Neural progenitor cell (in vitro differentiated cells): ENCODE measurements around the gene DBH. TPM values are rescaled to one million over a fixed set of nuclear protein-coding genes. Genes with fewer than 3 reads are reported as not detected.

ENCODE experiments used
- DNase-seq: peaks from one replicate; pipeline ENCODE4 v3.0.0-alpha.2; 2016; ENCODE audit warnings: low spot score
- H2AFZ ChIP-seq: fragments of 200-600 bp; sonication (generic); replicated peaks from 2 replicates; pipeline ENCODE4 v1.6.1; 2016; ENCODE audit warnings: antibody characterized with exemption
- H3F3A ChIP-seq: fragments of 200-600 bp; sonication (generic); 2 replicates; pipeline ENCODE4 v1.6.1; 2016; ENCODE audit warnings: antibody characterized with exemption, low read depth
- H3K27ac ChIP-seq: fragments of 200-600 bp; sonication (generic); 2 replicates; pipeline ENCODE4 v1.5.1; 2016; ENCODE audit warnings: mild to moderate bottlenecking
- H3K27me3 ChIP-seq: fragments of 200-600 bp; sonication (generic); 2 replicates; pipeline ENCODE4 v1.6.1; 2016; ENCODE audit warnings: mild to moderate bottlenecking, moderate library complexity
- H3K36me3 ChIP-seq: fragments of 200-600 bp; sonication (generic); 2 replicates; pipeline ENCODE4 v1.5.1; 2016
- H3K4me1 ChIP-seq: fragments of 200-600 bp; sonication (generic); 2 replicates; pipeline ENCODE4 v1.6.1; 2016; ENCODE audit warnings: mixed run types
- H3K4me2 ChIP-seq: fragments of 200-600 bp; sonication (generic); 2 replicates; pipeline ENCODE4 v1.6.1; 2016
- H3K4me3 ChIP-seq: fragments of 200-600 bp; sonication (generic); 2 replicates; pipeline ENCODE4 v1.5.1; 2016
- H3K79me2 ChIP-seq: fragments of 200-600 bp; sonication (generic); 2 replicates; pipeline ENCODE4 v1.6.1; 2016; ENCODE audit warnings: low read depth
- H3K9ac ChIP-seq: fragments of 200-600 bp; sonication (generic); 2 replicates; pipeline ENCODE4 v1.6.1; 2016
- H3K9me3 ChIP-seq: fragments of 200-600 bp; sonication (generic); 2 replicates; pipeline ENCODE4 v1.5.1; 2016; ENCODE audit warnings: low read depth
- H4K20me1 ChIP-seq: fragments of 200-600 bp; sonication (generic); 2 replicates; pipeline ENCODE4 v1.6.1; 2016; ENCODE audit warnings: low read depth
- H3K27ac Mint-ChIP-seq: 3 replicates; pipeline ENCODE4 v1.8.0; 2021; ENCODE audit warnings: mixed read lengths
- H3K27me3 Mint-ChIP-seq: 2 replicates; pipeline ENCODE4 v1.8.0; 2022; ENCODE audit warnings: low read depth, mild to moderate bottlenecking, inconsistent platforms, moderate library complexity, mixed read lengths; ENCODE audit not compliant: insufficient read depth
- H3K36me3 Mint-ChIP-seq: 3 replicates; pipeline ENCODE4 v1.8.0; 2021; ENCODE audit warnings: mixed read lengths
- H3K4me1 Mint-ChIP-seq: 3 replicates; pipeline ENCODE4 v1.8.0; 2021; ENCODE audit warnings: mixed read lengths
- H3K4me3 Mint-ChIP-seq: 3 replicates; pipeline ENCODE4 v1.8.0; 2021; ENCODE audit warnings: mild to moderate bottlenecking, moderate library complexity, mixed read lengths
- H3K9me3 Mint-ChIP-seq: 3 replicates; pipeline ENCODE4 v1.8.0; 2020; ENCODE audit warnings: mixed read lengths
- CTCF ChIP-seq: fragments of 200-600 bp; sonication (generic); IDR thresholded peaks from 2 replicates; pipeline ENCODE4 v1.5.1; 2017; ENCODE audit warnings: antibody characterized with exemption, mild to moderate bottlenecking
- EZH2 ChIP-seq: fragments of 200-600 bp; sonication (generic); IDR thresholded peaks from 2 replicates; pipeline ENCODE4 v1.6.1; 2017; ENCODE audit warnings: antibody characterized with exemption, mild to moderate bottlenecking, moderate library complexity
- EZH2phosphoT487 ChIP-seq: fragments of 200-600 bp; sonication (generic); IDR thresholded peaks from 2 replicates; pipeline ENCODE4 v1.6.1; 2017; ENCODE audit warnings: antibody characterized with exemption
- total RNA-seq: library from RNA; depleted of rRNA; stranded (reverse); fragments of >200 nt; gene quantifications from 2 replicates; pipeline ENCODE4 v1.2.3, GENCODE V29; 2015; ENCODE audit warnings: low replicate concordance

Gene DBH
- total RNA-seq, 1 donor from 2014 or later = not detected

- no peaks in the 10 kb centered on the region for H4K20me1 ChIP-seq
- TF ChIP-seq EZH2 (no peak), CTCF (no peak), EZH2phosphoT487 (no peak)
- peaks cover 8% of the 10 kb centered on the region for H3F3A ChIP-seq
- peaks cover 13% of the 10 kb centered on the region for H3K4me1 ChIP-seq
- H3K27me3 Mint-ChIP-seq = peaks cover 22% of the 10 kb centered on the region
- H3K36me3 Mint-ChIP-seq = no peaks in the 10 kb centered on the region
- H3K4me1 Mint-ChIP-seq = peaks cover 18% of the 10 kb centered on the region
- H3K27ac Mint-ChIP-seq = no peak overlapping the region
- no peaks in the 10 kb centered on the region for H3K9me3 Mint-ChIP-seq
- no peak overlapping the region for H3K27ac ChIP-seq
- H3K27me3 ChIP-seq = peaks cover 38% of the 10 kb centered on the region
- no peak for DNase-seq
- H3K36me3 ChIP-seq = no peaks in the 10 kb centered on the region
- no peak overlapping the region for H2AFZ ChIP-seq
- H3K4me3 ChIP-seq = no peak overlapping the region
- no peaks in the 10 kb centered on the region for H3K9me3 ChIP-seq
- H3K9ac ChIP-seq = no peak overlapping the region
- H3K4me2 ChIP-seq = no peak overlapping the region
- H3K79me2 ChIP-seq = no peaks in the 10 kb centered on the region
- H3K4me3 Mint-ChIP-seq = no peak overlapping the region
Observed at GRCh38 chr9:133661846-133662540, 25.8 kb downstream of the DBH start.

DNA sequence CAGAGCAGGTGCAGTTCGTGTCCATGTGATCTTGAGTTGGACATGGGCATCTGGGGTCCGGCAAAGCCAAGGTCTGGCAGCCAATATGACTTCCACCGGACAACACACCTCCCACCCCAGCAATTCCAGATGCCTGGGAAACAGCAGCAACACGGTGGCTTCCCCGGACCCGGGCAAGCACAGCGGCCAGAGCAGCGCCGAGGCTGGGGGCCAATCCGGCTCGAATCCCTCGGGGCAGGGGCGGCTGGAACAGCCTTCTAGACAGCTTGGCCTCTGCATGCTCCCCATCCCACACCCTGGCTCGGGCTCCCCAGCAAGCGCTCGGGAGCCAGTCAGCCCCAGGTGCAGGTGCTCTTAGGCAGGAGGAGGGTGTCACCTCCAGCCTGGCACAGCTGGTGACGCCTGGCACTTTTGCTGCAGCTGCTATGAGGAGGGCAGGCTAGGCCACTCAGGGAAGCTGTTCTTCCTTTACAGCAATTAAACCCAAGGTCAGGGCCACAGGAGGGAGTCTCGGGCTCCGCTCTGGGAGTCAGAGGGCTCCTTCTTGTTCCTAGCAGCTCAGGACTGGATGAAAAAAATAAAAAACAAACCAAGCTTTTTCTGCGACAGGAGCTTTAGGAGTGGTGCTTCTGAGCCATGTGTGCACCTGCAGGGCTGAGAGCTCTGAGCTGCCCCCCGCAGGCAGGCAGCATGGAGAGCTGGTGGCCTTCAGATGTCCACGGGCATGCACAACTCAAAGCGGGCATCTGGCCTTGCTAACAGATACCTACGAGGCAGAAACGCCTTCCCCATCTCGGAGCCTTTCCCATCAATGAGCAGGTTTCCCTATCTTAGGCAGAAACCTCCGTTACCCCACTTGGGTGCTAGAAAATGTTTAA, 28.2 kb downstream of the DBH start:
- no peak overlapping the region for H3K27ac ChIP-seq
- no peak overlapping the region for H3K4me3 ChIP-seq
- H3F3A ChIP-seq = no peaks in the 10 kb centered on the region
- H3K4me3 Mint-ChIP-seq = no peak overlapping the region
- H4K20me1 ChIP-seq = no peaks in the 10 kb centered on the region
- H3K79me2 ChIP-seq = no peaks in the 10 kb centered on the region
- H3K4me2 ChIP-seq = no peak overlapping the region
- H3K36me3 ChIP-seq = no peaks in the 10 kb centered on the region
- peaks cover 16% of the 10 kb centered on the region for H3K27me3 ChIP-seq
- no peak overlapping the region for H3K27ac Mint-ChIP-seq
- peaks cover 14% of the 10 kb centered on the region for H3K27me3 Mint-ChIP-seq
- no peak overlapping the region for H3K9ac ChIP-seq
- no peaks in the 10 kb centered on the region for H3K36me3 Mint-ChIP-seq
- DNase-seq = no peak
- H3K4me1 Mint-ChIP-seq = peaks cover 4% of the 10 kb centered on the region
- no peaks in the 10 kb centered on the region for H3K9me3 Mint-ChIP-seq
- no peaks in the 10 kb centered on the region for H3K9me3 ChIP-seq
- H2AFZ ChIP-seq = no peak overlapping the region
- TF ChIP-seq EZH2 (no peak), EZH2phosphoT487 (no peak), CTCF (no peak)
- H3K4me1 ChIP-seq = no peaks in the 10 kb centered on the region

- Histone ChIP-seq H3K27ac (no peak overlapping the region), H3F3A (no peaks in the 10 kb centered on the region), H3K4me3 (no peak overlapping the region), H3K4me2 (no peak overlapping the region), H3K9ac (no peak overlapping the region), H3K79me2 (no peaks in the 10 kb centered on the region), H3K36me3 (no peaks in the 10 kb centered on the region), H3K27me3 (peaks cover 9% of the 10 kb centered on the region), H4K20me1 (no peaks in the 10 kb centered on the region), H3K9me3 (no peaks in the 10 kb centered on the region), H3K4me1 (no peaks in the 10 kb centered on the region), H2AFZ (no peak overlapping the region)
- H3K4me1 Mint-ChIP-seq = peaks cover 4% of the 10 kb centered on the region
- no peak for DNase-seq
- H3K36me3 Mint-ChIP-seq = no peaks in the 10 kb centered on the region
- no peak overlapping the region for H3K27ac Mint-ChIP-seq
- no peaks in the 10 kb centered on the region for H3K9me3 Mint-ChIP-seq
- no peak overlapping the region for H3K4me3 Mint-ChIP-seq
- TF ChIP-seq EZH2phosphoT487 (no peak), EZH2 (no peak), CTCF (no peak)
- H3K27me3 Mint-ChIP-seq = peaks cover 10% of the 10 kb centered on the region
Observed at GRCh38 chr9:133665096-133665495, 28.9 kb downstream of the DBH start.
